GM19324 (cell line): Measurements from ENCODE around the gene NCKAP1.
"Not testable (repeated sequence)": the region's sequence is repeated elsewhere in the genome, so short reads cannot be mapped to it uniquely, and the experiment has no call there.

ENCODE experiments used
- ATAC-seq: cut with Tn5 transposase; IDR thresholded peaks from one replicate; pipeline ENCODE4 v1.9.1; 2021; ENCODE audit warnings: mild to moderate bottlenecking, moderate library complexity; ENCODE audit not compliant: unreplicated experiment, low FRiP score

Gene NCKAP1

DNA sequence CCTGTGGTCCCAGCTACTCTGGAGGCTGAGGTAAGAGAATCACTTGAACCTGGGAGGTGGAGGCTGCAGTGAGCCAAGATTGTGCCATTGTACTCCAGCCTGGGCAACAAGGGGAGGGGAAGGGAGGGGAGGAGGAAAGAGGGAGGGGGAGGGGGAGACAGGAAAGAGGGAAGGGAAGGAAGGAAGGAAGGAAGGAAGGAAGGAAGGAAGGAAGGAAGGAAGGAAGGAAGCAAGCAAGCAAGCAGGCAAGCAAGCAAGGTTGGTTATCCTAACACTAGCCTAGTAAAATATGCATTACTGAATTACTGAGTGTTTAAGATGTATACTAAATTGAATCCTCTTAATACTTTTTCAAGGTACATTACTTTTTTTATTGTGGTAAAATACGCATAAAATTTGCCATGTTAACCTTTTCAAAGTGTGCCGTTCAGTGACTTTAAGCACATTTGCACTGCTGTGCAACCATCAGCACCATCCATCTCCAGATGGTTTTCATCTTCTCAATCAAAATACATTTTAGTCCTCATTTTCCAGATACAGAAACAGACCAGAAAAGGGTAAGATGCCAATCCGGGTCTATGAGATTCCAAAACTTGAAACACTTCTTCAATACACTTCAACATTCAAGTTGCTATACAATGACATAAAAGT lies 28.9 kb downstream of the NCKAP1 start:
- no peak for ATAC-seq

DNA sequence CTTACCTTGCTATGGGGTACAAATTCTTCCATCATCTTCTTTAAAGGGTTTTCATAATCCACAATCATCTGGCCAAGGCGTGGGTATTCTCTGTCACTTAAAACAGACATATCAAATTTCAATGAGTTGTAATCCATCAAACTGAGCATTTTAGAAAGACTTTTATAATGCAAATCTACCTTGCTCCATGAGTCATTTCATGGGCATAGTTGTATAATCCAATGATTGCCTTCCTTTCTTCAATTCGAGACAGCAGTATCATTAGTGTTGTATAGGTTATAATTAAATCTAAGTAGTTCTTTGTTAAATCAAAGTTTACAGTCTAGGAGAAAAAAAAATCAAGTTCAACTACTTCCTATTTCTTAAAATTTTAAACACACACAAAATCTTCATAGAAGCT lies 36.3 kb downstream of the NCKAP1 start:
- ATAC-seq, result no peak

DNA sequence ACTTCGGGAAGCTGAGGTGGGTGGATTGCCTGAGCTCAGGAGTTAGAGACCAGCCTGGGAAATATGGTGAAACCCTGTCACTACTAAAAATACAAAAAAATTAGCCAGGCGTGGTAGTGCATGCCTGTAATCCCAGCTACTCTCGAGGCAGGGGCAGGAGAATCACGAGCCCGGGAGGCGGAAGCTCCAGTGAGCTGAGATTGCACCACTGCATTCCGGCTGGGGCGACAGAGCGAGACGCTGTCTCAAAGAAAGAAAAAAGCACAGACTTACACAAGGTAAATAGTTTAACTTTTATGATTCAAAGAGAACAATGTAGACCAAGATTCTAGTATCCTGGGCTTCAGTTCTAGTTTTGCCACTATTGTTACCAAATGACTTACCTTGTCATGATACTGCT lies 37.4 kb downstream of the NCKAP1 start:
- no peak for ATAC-seq

DNA sequence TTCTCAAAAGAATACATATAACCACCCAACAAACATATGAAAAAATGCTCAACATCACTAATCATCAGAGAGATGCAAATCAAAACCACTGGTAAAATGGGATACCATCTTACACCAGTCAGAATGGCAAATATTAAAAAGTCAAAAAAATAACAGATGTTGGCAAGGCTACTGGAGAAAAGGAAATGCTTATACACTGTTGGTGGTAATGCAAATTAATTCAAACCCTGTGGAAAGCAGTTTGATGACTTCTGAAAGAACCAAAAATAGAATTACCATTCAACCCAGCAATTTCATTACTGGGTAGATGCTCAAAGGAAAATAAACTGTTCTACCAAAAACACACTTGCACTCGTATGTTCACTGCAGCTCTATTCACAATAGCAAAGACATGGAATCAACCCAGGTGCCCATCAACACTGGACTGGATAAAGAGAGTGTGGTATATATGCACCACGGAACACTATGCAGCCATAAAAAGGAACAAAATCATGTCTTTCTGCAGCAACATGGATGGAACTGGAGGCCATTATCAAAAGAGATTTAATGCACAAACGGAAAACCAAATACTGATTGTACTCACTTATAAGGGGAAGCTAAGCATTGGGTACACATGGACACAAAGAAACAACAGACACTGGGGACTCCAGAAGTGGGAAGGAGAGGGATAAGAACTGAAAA lies 38.8 kb downstream of the NCKAP1 start:
- ATAC-seq, result no peak

DNA sequence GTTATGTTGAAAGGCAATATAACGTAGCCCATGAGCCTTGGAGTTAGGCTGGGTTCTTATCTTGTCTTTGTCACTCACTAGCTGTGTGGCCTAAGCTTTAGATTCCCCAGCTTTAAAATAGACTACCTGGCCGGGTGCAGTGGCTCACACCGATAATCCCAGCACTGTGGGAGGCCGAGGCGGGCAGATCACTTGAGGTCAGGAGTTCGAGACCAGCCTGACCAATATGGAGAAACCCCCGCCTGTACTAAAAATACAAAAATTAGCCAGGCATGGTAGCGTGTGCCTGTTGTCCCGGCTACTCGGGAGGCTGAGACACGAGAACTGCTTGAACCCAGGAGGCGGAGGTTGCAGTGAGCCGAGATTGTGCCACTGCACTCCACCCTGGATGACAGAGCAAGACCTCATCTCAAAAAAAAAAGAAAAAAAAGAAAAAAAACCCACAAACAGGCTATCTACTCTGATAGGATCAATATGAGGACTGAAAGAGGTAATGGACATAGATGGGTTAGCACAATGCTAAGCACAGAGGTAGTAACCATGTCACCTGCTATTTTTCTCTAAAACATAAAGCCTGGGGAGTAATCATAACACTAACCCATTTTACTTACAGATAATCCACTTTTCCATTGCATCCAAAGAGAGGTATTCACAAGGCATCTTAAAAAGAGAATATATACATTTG lies 43.9 kb downstream of the NCKAP1 start:
- no peak for ATAC-seq

DNA sequence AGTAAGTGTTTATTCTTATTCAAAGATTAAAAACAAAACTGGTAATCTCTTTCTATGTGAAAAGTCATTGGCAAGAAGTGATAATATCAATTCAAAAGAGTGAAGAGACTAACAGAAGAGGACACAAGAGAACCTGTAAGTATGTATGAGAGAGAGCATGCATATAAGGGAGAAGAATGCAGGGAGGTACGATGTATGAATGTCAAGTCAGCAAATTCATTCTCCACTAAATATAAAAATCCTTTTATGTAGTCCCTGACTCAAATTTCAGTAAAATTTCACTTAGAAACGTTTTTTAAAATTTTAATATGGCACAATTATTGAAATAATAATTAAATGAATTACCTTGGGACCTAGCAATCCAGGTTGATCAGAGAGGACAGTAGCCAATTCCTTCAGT lies 55.3 kb downstream of the NCKAP1 start:
- no peak for ATAC-seq

DNA sequence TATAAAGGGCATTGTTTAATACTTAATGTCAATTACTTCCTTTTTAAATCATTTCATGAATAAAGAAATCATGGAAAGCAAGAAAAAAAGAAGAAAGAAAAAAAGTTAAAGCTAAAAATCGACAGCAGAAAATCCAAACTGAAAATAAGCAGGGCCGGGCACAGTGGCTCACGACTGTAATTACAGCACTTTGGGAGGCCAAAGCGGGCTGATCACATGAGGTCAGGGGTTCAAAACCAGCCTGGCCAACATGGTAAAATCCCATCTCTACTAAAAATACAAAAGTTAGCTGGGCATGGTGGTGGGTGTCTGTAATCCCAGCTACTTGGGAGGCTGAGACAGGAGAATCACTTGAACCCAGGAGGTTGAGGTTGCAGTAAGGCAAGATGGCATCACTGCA lies 56.8 kb downstream of the NCKAP1 start:
- not testable (repeated sequence) for ATAC-seq

DNA sequence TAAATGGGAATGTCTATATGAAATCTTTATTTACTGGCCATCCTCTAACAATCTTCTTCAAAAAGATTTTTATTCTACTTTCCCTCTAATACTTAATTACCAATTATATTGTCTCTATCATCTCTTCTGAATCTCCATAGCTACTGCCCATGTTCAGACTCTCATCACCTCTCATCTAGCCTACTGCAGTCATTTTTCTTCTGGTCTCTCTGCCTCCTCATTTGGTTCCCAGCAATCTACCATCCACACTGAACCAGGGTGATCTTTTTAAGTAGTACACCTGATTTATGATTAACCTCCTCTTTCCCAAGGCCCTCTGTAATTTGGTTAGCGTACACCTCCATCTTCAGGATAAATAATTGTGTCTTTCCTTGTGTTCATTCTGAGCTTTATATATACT lies 57.6 kb downstream of the NCKAP1 start:
- ATAC-seq, result no peak

DNA sequence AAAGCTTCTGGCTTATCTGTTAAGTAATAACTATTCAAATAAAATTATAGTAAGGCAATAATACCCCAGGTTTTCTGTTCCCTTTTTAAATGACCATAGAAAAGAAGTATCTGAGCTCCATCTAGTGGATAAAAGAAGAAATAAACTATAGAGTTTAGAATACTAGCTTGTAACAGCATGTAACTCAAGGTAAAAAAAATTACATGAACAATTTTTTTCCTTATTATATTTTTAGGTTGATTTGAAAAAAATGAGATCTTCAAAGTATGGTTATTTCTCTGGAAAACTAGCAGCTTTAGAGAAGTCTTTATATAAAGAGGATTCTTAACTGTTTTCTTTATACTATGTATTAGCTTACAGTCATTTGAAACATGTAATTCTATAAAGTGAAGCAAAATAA lies 58.1 kb downstream of the NCKAP1 start:
- ATAC-seq, result peak; percentile 52

DNA sequence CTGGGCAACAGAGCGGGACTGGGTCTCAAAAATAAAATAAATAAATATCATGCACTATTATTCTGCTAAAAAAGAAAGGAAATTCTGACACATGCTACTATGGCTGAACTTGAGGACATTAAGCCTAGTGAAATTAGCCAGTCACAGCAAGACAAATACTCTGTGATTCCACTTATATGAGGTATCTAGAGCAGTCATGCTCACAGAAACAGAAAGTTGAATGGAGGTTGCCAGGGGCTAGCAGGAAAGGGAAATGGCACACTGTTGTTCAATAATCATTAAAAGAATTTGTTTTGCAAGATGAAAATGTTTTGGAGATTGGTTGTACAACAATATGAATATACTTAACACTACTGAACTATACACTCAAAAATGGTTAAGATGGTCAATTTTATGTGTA lies 60.8 kb downstream of the NCKAP1 start:
- ATAC-seq, result peak; percentile 61

DNA sequence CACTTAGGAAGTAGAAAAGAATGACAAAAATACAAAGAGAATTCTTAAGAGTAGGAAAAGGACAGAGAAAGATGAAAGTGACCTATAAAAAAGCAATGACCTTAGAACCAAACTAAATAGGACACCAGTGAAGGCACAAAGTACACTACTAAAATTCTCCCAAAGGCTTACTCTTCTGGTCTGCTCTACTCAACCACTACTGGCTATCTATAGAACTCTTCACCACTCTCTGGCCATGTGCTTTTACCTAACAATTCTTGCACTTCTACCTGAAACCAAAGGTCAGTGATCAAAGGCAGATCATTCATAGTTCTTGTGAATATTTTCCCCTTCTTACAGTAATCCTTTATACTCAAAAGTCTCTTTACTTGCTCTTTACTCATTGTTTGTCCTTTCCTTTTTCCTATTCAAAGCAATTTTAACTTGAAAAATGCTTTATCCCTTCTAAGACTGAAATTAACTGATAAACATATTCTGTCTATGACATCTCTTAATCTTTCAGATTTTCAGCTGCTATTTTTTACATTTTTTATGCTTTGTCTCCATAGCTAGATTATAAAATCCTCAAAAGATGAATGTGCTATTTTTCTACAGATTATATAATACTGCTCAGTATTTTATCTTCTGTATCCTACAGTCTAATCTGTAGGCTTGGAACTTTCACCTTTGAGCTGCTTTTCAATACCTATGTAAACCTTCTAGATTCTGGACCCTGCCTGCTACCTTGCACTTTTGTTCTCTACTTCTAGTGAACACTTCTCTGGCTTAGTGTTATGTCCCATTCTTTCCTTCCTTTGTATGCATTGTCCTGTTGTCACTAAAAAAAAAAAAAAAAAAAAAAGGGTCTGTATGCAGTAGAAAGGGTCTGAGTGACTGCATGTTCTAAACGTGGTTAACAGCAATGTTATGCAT lies 64.6 kb downstream of the NCKAP1 start:
- no peak for ATAC-seq

DNA sequence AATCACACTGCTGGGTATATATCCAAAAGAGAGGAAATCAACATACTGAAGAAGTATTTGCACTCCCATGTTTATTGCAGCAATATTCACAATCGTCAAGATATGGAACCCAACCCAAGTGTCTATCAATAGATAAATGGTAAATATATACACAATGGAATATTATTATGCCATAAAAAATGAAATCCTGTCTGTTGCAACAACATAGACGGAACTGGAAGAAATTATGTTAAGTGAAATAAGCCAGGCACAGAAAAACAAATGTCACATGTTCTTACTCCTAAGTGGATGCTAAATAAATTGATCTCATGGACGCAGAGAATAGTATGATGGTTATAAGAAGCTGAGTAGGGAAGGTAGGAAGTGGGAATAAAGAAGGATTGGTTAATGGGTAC lies 65.7 kb downstream of the NCKAP1 start:
- ATAC-seq, result no peak

DNA sequence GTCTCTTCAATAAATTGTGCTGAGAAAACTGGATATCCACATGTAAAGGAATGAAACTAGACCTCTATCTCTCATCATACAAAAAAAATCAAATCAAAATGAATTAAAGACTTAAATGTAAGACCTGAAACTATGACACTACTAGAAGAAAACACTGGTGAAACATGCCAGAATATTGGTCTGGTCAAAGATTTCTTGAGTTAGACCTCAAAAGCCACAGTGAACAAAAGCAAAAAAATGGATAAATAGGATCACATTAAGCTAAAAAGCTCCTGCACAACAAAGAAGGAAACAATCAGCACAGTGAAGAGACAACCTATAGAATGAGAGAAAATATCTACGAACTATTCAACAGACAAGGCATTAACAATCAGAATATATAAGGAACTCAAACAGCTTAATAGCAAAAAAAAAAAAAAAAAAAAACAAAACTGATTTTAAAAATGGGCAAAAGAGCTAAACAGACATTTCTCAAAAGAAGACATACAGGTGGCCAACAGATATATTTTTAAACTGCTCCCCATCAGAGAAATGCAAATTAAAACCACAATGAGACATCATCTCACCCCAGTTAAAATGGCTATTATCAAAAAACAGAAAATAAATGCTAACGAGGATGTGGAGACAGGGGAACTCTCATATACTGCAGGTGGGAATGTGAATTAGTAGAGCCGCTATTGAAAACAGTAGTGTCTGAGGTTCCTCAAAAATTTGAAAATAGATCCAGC lies 66.3 kb downstream of the NCKAP1 start:
- peak; percentile 59 for ATAC-seq

DNA sequence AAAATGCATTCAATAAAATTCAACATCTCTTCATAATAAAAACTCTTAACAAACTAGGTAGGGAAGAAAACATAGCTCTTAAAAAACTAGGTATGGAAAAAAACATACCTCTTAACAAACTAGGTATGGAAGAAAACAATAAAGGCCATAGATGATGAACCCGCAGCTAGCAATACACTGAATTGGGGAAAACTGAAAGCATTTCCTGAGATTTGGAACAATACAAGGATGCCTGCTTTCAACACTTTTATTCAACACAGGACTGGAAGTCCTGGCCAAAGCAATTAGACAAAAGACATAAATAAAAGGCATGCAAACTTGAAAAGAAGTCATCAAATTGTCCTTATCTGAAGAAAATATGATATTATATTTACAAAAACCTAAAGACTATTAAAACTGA lies 67.8 kb downstream of the NCKAP1 start:
- ATAC-seq, result no peak

DNA sequence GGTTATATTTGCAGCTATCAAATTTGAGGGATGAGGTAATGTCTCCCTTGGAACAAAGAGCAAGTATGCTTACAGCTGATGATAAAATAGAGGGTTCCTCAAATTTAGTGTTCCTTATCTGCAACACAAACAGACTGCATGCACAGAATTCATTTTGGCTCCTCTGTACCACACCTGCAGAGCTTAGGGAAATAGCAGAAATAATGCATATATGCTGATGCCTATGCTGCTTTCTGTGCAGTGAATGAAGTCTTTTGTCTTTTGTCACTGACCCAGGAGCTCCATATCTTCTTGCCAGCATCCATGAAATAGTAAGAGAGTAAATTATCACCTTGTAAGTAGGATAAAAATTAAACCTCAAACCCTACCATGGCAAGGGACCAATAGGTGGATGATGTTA lies 69.8 kb downstream of the NCKAP1 start:
- no peak for ATAC-seq

DNA sequence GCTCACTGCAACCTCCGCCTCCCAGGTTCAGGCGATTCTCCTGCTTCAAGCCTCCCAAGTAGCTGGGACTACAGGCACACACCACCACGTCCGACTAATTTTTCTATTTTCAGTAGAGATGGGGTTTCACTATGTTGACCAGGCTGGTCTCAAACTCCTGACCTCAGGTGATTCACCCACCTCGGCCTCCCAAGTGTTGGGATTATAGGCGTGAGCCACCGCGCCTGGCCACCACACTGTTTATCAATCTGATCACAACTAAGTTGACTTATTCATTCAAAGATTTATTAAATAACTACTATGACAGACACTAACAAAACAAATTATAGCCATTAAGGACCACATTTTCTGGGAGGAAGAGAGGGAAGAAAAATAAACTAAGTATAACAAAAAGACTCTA lies 71.9 kb downstream of the NCKAP1 start:
- not testable (repeated sequence) for ATAC-seq

DNA sequence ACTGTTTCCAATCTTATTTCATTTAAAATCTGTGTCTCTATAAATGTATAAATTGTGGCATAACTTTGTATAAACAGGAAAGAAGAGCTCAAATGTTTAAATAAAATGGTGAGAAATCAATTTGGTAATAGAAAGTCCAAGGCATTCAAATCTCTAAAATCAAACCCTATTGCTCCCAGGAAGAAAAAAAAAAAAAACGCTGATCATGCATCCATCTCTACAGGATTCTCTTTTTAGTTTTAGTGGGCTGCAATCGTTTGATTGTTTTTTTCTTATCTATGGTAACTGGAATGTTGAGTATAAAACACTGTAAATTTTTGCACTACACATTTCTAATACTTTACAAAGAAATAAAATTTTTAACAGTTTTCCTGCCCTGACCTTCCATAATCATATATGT lies 75.6 kb downstream of the NCKAP1 start:
- no peak for ATAC-seq

DNA sequence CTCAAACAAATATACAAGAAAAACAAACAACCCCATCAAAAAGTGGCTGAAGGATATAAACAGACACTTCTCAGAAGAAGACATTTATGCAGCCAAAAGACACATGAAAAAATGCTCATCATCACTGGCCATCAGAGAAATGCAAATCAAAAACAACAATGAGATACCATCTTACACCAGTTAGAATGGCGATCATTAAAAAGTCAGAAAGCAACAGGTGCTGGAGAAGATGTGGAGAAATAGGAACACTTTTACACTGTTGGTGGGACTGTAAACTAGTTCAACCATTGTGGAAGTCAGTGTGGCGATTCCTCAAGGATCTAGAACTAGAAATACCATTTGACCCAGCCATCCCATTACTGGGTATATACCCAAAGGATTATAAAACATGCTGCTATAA lies 77.4 kb downstream of the NCKAP1 start:
- ATAC-seq, result not testable (repeated sequence)

DNA sequence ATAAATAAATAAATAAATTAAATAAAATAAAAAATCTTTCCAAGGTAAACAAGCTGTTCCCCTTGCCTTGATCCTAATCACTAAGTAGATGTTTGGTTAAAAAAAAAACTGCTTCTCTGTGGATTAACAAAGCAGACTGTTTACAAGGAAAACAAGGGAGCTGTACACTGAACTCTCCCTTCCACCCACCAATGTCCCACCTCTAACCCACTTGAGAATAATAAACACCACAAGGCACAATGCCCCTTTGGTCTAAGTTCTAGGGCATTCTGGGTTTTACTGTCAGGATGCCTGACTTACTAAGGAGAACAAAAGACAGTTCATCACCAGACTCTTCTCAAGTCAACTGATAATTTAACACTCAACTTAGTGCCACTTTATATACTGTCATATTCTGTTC lies 83.5 kb downstream of the NCKAP1 start:
- no peak for ATAC-seq

DNA sequence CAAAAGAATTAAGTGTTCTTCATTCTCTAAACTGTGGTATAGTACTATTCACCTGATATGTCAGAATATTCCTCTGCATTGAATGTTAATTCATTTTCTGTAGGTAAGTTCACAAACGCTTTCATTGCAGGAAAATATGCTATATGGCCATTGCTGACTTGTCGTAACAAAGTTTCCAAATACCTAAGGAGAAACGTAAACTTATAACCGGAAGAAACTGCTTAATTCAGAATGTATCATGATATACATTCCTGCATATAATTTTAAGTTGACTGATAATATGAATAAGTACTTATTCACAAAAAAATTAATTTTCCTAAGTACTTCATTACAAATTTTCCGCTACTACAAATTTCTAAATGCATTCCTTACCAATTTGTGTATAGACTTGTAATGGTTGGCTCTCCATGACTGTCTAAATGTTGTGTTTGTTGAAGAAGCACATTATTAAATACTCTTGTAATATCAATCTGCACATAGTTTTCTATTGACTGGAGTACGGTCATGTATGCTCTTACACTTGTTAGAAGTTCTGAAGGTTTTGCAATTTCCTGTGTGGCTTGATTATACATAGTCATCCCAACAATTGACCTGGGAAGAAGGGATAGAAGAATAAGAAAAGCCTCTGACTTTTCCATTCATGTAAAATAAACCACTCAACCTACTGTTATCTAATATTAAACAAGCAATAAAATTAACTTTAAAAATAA lies 85.4 kb downstream of the NCKAP1 start:
- no peak for ATAC-seq
